ENCODE data around the gene FAM217B.

FAM217B gene

DNA sequence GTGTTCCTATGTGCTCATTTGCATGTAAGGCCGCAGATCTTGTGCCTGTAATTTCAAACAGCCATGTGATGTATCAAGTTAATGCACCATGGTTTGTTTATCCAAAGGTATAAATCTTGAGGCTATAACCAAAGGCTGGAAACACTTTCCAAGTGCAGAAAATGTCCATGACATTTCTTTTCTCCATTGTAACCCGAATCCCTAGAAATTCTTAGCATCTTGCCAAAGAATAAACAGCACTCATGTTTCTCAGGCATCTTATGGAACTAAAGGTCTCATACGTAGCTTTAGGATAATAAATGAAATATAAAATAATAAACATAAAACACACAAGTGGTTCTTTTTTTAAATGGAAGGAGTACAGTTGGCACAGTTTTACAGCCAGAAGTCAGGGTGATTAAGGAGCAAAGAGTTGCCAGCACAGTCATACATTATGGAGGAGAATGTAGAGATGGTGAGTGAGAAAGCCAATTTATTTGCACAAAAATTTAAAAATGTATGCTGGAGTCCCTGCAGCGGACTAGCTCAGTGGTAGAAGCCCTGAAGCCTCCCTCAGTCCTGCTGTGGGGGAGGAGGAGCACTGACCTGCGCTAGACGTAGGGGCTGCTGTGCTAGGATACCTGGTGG, 36.1 kb downstream of the FAM217B start:
- ATAC-seq (replicated peaks) = no peak
- Mint-ChIP-seq H3K27ac (no peak overlapping the region), H3K4me3 (no peak overlapping the region), H3K36me3 (peaks cover 3 to 6% of the 10 kb centered on the region in 2 donors), H3K9me3 (no peaks in the 10 kb centered on the region), H3K27me3 (no peaks in the 10 kb centered on the region), H3K4me1 (no peaks in the 10 kb centered on the region)
- DNase-seq = no peak

DNA sequence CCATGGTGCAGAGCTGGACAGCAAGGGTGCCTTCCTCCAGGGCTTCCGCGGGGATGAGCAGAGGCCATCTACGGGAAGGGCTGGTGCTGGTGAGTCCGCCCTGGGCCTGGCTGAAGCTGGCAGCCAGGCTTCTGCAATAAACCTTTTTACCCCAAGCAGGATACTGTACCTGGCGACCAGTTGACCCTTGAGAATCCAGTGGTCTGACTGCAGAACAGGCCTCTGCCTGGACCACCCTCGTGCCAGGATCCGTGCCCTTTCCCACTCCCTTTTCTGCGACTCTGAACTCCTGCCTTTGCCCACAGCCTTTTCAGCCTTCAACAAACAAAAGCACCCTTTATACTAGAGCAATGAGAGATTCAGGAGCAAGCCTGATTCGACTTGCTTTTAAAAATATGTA, 36.9 kb downstream of the FAM217B start:
- no peak overlapping the region for H3K4me3 Mint-ChIP-seq
- H3K27ac Mint-ChIP-seq = no peak overlapping the region
- H3K36me3 Mint-ChIP-seq = peaks cover 5 to 6% of the 10 kb centered on the region in 2 donors
- no peaks in the 10 kb centered on the region for H3K27me3 Mint-ChIP-seq
- H3K4me1 Mint-ChIP-seq = no peaks in the 10 kb centered on the region
- ATAC-seq (replicated peaks) = no peak
- DNase-seq = no peak
- no peaks in the 10 kb centered on the region for H3K9me3 Mint-ChIP-seq

DNA sequence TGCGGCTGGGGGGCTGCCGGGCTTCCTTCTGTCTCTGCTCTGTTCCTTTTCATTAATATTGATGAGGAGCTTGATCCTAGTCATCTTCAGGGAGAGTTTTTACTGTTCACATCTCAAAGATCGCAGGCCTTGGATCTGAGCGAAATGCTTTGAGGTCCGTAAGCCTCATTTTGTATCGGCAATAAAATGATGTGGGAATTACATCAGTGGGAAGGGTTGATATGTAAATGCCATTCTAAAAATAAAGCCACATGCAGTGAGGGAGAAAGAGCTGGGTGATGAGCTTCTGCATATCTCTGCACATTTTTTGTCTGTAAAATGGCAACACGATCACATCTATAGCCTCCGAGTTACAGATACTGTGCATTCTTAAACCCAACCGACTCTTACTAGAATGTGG, 42.9 kb downstream of the FAM217B start:
- ATAC-seq (replicated peaks) = no peak
- H3K27ac Mint-ChIP-seq = no peak overlapping the region
- peaks cover 1 to 11% of the 10 kb centered on the region in 2 donors for H3K36me3 Mint-ChIP-seq
- no peak overlapping the region for H3K4me3 Mint-ChIP-seq
- DNase-seq = no peak
- H3K27me3 Mint-ChIP-seq = no peaks in the 10 kb centered on the region
- peaks cover 4 to 11% of the 10 kb centered on the region in 2 donors for H3K4me1 Mint-ChIP-seq
- no peaks in the 10 kb centered on the region for H3K9me3 Mint-ChIP-seq

DNA sequence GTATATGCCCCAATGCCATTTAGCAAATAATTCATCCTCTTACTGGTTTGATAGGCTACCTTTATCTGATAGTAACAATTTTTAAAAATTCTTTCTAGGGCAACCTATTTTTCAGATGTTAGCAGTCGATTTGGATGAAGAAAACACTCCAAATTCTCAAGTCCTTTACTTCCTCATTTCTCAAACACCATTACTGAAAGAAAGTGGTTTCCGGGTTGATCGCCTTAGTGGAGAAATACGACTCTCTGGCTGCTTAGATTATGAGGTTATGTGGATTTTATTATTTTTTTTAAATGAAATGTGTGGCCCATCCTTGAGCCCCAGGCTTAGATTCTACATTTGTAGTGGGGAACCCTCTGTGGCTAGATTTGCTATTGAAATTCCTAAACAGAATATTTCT, 44.4 kb downstream of the FAM217B start:
- H3K4me3 Mint-ChIP-seq = no peak overlapping the region
- DNase-seq (no peak), ATAC-seq (replicated peaks) (no peak)
- H3K27me3 Mint-ChIP-seq = no peaks in the 10 kb centered on the region
- no peaks in the 10 kb centered on the region for H3K9me3 Mint-ChIP-seq
- H3K36me3 Mint-ChIP-seq = peaks cover 4 to 16% of the 10 kb centered on the region in 2 donors
- peaks cover 4 to 11% of the 10 kb centered on the region in 2 donors for H3K4me1 Mint-ChIP-seq
- no peak overlapping the region for H3K27ac Mint-ChIP-seq

DNA sequence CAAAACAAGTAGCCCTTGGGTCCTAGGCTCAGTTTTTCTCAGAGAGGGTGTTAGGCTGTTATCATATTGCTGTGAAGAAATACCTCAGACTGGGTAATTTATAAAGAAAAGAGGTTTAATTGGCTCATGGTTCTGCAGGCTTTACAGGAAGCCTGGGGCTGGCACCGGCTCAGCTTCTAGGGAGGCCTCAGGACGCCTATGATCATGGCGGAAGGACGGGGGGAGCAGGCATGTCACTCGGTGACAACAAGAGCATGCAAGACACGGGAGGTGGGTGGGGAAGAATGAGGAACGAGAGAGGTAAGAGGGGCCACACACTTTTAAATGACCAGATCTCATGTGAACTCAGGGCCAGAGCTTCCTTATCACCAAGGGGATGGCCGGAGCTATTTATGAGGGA, 45.0 kb downstream of the FAM217B start:
- Mint-ChIP-seq H3K4me3 (no peak overlapping the region), H3K27me3 (no peaks in the 10 kb centered on the region), H3K4me1 (peaks cover 4 to 11% of the 10 kb centered on the region in 2 donors), H3K27ac (no peak overlapping the region), H3K9me3 (no peaks in the 10 kb centered on the region), H3K36me3 (peaks cover 4 to 20% of the 10 kb centered on the region in 2 donors)
- no peak for DNase-seq
- ATAC-seq (replicated peaks) = no peak

DNA sequence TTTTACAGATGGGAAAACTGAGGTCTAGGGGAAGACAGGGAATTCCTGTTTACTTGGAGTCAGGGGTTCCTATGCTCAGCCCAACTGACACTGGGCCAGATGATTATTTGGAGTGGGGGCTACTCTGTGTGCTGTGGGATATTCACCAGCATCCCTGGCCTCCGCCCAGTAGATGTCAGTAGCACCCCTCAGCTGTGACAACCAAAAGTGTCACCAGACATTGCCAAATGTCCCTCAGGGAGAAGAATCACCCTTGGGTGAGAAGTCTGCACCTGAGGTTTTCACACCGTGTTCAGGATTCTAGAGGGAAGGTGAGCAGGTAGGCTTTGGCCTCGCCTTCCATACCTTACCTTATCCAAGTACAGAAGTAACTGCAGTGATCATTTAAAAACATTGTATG, 45.7 kb downstream of the FAM217B start:
- no peaks in the 10 kb centered on the region for H3K9me3 Mint-ChIP-seq
- DNase-seq (no peak), ATAC-seq (replicated peaks) (no peak)
- H3K4me1 Mint-ChIP-seq = peaks cover 4 to 11% of the 10 kb centered on the region in 2 donors
- peaks cover 4 to 20% of the 10 kb centered on the region in 2 donors for H3K36me3 Mint-ChIP-seq
- H3K27me3 Mint-ChIP-seq = no peaks in the 10 kb centered on the region
- no peak overlapping the region for H3K4me3 Mint-ChIP-seq
- no peak overlapping the region for H3K27ac Mint-ChIP-seq

DNA sequence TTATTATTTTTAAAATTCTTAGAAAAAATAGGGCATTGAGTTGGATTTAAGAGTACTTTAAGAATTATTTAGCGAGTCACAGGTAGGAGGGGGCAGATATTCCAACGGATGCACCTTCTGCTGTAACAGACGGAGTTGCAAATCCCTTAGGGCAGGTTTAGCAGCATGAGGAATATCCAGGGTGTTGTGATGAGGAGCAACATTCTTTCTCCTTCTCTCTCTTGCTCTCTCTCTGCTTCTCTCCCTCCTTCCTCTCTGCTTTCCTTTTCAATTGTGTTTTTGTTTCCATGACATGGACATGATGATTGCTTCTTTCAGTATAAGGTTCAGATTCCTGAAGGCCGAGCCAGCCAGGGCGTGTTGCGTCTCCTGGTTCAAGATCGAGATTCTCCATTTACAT, 46.9 kb downstream of the FAM217B start:
- Mint-ChIP-seq H3K9me3 (no peaks in the 10 kb centered on the region), H3K27me3 (no peaks in the 10 kb centered on the region), H3K4me1 (peaks cover 4 to 11% of the 10 kb centered on the region in 2 donors), H3K36me3 (peaks cover 4 to 18% of the 10 kb centered on the region in 2 donors), H3K27ac (no peak overlapping the region), H3K4me3 (no peak overlapping the region)
- no peak for DNase-seq
- ATAC-seq (replicated peaks) = no peak

DNA sequence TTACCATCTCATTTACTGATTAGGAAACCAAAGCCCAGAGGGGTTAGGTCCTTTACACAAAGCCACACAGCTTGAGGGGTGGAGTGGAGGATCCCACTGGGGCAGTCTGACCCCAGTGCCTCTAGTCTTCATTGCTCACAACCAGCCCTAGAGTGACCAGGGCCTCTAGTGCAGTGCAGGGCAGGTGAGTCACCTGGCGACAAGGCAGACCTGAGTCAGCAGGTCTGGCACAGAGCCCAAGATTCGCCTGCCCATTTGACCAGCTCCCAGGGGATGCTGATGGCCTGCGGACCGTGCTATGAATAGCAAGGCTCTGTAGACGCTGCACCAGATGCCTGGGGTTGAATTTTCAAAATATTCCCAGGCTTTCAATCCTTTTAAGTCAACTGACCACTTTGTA, 48.0 kb downstream of the FAM217B start:
- H3K4me3 Mint-ChIP-seq = no peak overlapping the region
- peaks cover 4 to 11% of the 10 kb centered on the region in 2 donors for H3K4me1 Mint-ChIP-seq
- no peak overlapping the region for H3K27ac Mint-ChIP-seq
- H3K27me3 Mint-ChIP-seq = no peaks in the 10 kb centered on the region
- ATAC-seq (replicated peaks) (no peak), DNase-seq (no peak)
- H3K9me3 Mint-ChIP-seq = no peaks in the 10 kb centered on the region
- peaks cover 4 to 16% of the 10 kb centered on the region in 2 donors for H3K36me3 Mint-ChIP-seq

DNA sequence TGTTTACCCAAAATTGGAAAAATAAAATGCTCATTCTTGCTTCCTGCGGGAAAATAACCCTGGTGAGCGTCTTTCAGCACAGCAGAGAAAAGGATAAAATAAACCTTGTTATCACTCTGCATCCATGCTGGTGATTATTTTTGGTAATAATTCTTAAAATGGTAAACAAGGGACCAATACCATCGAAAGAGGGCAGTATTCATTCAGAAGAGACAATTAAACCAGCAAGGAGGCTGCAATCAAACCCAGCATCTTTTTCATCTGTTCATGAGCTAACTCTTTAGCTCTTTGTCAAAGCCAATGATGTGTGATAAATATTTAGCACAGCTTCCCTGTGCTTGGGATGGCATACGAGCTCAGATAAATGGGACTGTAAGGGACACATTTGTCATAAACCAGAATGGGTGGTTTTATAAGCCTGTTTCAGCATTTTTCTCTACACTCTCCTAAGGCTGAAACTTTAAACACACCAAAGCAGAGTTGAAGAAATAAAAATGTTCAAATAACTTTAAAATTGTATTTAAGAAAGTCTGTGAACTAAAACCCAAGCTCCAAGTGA, 52.4 kb downstream of the FAM217B start:
- Mint-ChIP-seq H3K4me1 (no peaks in the 10 kb centered on the region), H3K36me3 (peaks cover 3 to 17% of the 10 kb centered on the region in 2 donors), H3K9me3 (no peaks in the 10 kb centered on the region), H3K4me3 (no peak overlapping the region), H3K27me3 (peaks cover 11 to 25% of the 10 kb centered on the region in 2 donors), H3K27ac (no peak overlapping the region)
- DNase-seq (no peak), ATAC-seq (replicated peaks) (no peak)

DNA sequence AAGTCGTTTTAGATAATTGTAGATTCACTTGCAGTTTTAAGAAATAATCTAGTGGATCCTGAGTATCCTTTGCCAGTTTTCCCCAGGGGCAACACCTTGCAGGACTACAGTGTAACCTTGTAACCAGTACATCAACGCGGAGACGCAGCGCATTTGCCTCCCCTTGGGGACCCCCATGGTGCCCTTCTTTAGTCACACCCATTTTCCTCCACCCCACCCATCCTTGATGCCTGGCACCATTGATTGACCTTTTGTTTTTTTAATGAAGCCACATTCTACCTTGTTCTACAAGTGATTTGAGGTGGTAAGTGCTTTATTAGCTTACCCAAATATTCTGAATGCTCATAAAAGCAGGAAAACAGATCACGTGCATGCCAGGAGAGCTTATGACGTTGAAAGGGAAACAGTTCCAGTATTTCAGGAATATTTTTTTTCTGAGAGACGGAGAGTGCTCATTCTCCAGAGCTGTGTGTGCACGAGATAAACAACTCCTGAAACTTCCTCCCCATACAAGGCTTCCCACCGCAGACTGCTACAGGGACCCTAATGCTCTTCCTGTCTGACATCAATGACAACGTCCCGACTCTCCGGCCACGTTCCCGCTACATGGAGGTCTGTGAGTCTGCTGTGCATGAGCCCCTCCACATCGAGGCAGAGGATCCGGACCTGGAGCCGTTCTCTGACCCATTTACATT, 53.7 kb downstream of the FAM217B start:
- peaks cover 11 to 25% of the 10 kb centered on the region in 2 donors for H3K27me3 Mint-ChIP-seq
- no peaks in the 10 kb centered on the region for H3K4me1 Mint-ChIP-seq
- H3K27ac Mint-ChIP-seq = no peak overlapping the region
- DNase-seq = no peak
- H3K36me3 Mint-ChIP-seq = peaks cover 1 to 17% of the 10 kb centered on the region in 2 donors
- no peak overlapping the region for H3K4me3 Mint-ChIP-seq
- no peaks in the 10 kb centered on the region for H3K9me3 Mint-ChIP-seq
- ATAC-seq (replicated peaks) = no peak

DNA sequence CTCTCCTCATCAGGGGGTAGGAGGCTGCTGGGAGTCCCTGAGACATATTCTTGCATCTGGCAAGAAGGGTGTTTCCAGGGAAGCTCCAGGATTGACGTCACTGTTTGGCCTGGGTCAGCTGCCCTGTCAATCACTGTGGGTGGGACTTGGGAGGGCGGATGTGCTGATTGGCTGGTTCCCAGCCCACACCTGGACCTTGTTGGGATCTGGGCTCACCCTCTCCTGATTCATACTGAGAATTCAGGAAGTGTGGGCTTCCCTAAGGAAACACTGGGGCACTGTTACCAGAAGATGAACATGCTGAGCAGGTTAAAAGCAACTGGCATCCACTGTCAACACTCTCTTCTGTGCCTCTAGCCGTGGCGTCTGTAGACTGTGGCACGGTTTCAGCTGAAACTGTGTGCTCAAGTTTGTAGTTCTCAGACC, 54.5 kb downstream of the FAM217B start:
- ATAC-seq (replicated peaks) (no peak), DNase-seq (no peak)
- peaks cover 11 to 25% of the 10 kb centered on the region in 2 donors for H3K27me3 Mint-ChIP-seq
- H3K4me1 Mint-ChIP-seq = no peaks in the 10 kb centered on the region
- H3K27ac Mint-ChIP-seq = no peak overlapping the region
- H3K4me3 Mint-ChIP-seq = no peak overlapping the region
- no peaks in the 10 kb centered on the region for H3K9me3 Mint-ChIP-seq
- H3K36me3 Mint-ChIP-seq = peaks cover 0 to 15% of the 10 kb centered on the region in 2 donors

DNA sequence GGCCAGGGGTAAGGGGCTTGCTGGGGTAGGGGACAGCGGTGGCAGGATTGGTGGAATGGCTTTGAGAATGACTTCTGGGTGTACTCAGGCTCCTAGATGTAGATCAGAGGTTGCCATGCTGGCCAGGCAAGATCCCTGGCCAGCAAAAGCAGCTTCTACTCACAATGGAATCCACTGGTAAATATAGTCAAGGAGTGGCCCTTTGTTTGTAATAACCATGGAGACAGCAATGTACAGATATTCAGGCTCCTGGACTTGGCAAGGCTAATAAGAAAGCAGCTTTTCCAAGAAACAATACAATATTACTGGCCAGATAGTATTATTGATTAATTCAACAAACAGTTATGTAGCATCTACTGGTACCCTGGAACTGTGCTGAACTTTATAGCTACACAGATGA, 55.9 kb downstream of the FAM217B start:
- ATAC-seq (replicated peaks) = no peak
- no peaks in the 10 kb centered on the region for H3K4me1 Mint-ChIP-seq
- peaks cover 12 to 25% of the 10 kb centered on the region in 2 donors for H3K27me3 Mint-ChIP-seq

DNA sequence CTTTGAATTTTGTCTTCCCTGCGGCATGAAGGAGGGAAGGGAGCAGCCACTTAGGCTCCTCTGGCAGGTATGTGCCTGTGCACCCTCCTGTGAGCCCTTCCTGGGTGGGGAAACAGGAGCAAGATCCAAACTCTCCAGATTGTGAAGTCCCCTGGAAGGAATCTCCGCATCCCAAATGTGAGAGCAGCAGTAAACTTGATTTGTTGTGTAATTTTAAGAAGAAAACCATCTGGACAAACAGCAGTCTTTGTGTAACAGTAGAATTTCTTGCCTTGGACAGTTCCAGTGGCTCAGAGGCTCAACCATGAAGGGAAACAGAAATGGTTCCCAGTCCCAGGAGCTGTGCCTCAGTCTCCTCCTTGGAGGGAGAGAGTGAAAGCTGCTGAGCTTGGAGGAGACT, 57.7 kb downstream of the FAM217B start:
- DNase-seq = no peak
- no peak for ATAC-seq (replicated peaks)
- Mint-ChIP-seq H3K27ac (no peak overlapping the region), H3K9me3 (no peaks in the 10 kb centered on the region), H3K36me3 (peaks cover 0 to 12% of the 10 kb centered on the region in 2 donors), H3K27me3 (peaks cover 14 to 25% of the 10 kb centered on the region in 2 donors), H3K4me1 (no peaks in the 10 kb centered on the region), H3K4me3 (no peak overlapping the region)

More for the DNA sequence above, 55.9 kb downstream of the FAM217B start:
- Mint-ChIP-seq H3K4me3 (no peak overlapping the region), H3K9me3 (no peaks in the 10 kb centered on the region), H3K27ac (no peak overlapping the region), H3K36me3 (peaks cover 0 to 12% of the 10 kb centered on the region in 2 donors)
- no peak for DNase-seq
